GM18526 (cell line): ENCODE results near the gene RAI1.
A peak's percentile ranks its signal among the peaks of the same experiment; 100 is the strongest.

Experiments used
- POLR2A ChIP-seq: IDR thresholded peaks from 3 replicates; pipeline ENCODE4 v1.6.1; 2011; ENCODE audit not compliant: insufficient read length; ENCODE audit errors: extremely low read depth

Gene RAI1

DNA sequence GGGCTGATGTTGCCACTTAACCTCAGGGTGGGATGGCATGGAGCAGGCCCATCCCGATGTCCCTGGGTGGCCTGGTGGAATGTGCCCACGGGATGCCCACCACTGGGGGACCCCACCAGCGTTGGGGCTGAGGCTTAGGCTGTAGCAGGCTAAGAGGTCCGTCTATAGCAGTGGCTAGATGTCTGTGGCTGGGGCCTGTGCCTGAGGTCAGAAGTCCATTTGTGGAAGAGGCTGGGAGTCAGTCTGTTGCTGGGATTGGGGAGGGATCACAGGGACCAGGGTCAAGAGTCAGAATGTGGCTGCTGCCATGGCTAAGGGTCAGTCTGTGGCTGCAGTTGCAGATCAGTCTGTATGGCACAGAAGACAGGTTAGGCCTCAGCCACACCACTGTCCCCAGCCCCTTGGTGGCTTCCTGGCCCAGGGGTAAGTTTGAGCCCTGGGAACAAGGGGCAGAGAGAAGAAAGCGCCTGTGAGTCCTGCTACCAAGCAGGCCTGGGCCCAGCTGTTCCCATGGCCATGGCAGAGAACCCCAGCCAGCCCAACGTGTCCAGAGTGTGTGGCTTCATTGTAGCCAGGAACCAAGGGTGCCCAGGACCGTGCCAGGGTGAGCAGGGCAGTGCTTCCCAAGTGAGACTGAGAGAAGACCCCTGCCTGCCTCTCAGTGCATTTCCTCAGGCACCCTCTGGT, 35.7 kb downstream of the RAI1 start:
- TF ChIP-seq POLR2A: no peak

- TF ChIP-seq POLR2A: no peak
Measured at GRCh38 chr17:17718251-17718650, 37.0 kb downstream of the RAI1 start.

DNA sequence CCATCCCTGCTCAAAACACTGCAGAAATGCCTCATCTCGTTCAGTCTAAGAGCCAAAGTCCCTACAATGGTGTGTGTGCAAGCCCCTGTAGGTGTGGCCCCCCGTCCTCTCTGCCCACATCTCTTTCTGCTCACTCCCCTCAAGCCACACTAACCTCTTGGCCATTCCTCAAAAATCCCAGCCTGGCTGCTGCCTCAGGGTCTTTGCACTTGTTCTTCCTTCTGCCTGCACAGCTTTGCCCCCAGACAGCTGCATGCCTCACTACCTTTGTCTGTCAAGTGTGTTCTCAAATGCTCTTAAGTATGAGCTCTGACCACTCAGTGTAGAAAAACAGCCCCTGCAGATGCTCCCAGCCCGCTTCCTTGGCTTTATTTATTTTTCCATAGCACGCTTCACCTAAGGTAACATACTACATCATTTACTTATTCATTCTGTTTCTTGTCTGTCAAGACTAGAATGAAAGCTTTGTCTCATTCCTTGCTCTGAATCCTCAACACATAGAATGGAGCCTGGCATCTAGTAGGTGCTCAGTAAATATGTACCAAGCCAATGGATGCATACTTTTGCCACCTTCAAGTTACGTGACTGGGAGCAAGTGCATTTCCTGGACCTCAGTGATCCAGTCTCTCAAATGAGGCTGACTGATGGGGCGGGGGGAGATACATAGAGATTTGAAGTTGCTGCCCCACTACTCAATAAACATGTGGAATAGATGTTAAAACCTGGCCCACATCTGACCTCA, 38.1 kb downstream of the RAI1 start:
- TF ChIP-seq POLR2A: no peak

DNA sequence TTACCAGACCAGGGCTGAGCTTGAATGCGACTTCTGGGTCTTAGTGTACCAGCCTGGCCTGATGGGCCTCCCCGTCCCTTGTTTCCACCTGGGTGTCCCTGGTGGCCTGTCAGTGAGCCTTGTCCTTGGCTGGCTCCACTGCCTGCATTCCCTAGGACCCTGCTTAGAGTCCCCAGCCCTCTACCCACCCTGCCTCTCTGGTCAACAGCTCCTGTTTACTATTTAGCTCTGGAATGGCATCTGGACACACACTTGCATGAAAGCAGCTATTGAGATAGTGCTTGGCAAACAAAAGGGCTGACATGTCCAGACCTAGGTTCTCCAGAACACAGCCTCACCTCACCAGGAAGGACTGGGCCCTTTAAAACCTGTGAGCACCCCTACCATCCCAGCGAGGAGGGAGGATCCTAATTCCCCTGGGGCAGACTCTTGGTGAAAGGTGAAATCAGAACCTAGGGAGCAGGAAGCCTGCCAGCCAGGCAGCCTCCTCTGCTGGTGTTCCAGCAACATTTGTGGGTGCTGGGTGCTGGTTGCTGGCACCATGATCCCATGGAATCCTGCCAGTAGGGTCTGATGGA, 38.8 kb downstream of the RAI1 start:
- TF ChIP-seq POLR2A: no peak

- TF ChIP-seq POLR2A: no peak
Measured at GRCh38 chr17:17721140-17721668, 39.9 kb downstream of the RAI1 start.

GRCh38 chr17:17722081-17722905, 41.0 kb downstream of the RAI1 start:
- TF ChIP-seq POLR2A: no peak

DNA sequence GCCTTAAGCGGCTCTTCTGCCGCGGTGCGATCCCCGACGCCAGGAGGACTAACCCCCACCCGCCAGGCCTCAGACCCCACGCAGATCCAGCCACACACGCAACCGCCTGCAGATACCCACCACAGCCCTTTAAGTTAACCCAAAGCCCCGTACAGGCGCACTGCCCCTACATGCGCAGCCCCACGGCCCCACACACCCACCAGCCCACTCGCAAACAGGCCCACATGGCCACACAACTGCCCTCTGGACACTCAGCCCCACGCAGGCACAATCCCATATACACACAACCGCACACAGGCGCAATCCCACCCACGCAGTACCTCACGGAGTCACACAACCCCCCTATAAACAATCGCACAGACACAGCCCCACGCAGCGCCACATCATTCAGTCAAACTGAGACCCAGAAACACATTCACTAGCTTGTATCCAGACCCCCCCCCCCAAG, 41.7 kb downstream of the RAI1 start:
- TF ChIP-seq POLR2A: no peak

GRCh38 chr17:17723354-17724261, 42.4 kb downstream of the RAI1 start:
- TF ChIP-seq POLR2A: no peak

DNA sequence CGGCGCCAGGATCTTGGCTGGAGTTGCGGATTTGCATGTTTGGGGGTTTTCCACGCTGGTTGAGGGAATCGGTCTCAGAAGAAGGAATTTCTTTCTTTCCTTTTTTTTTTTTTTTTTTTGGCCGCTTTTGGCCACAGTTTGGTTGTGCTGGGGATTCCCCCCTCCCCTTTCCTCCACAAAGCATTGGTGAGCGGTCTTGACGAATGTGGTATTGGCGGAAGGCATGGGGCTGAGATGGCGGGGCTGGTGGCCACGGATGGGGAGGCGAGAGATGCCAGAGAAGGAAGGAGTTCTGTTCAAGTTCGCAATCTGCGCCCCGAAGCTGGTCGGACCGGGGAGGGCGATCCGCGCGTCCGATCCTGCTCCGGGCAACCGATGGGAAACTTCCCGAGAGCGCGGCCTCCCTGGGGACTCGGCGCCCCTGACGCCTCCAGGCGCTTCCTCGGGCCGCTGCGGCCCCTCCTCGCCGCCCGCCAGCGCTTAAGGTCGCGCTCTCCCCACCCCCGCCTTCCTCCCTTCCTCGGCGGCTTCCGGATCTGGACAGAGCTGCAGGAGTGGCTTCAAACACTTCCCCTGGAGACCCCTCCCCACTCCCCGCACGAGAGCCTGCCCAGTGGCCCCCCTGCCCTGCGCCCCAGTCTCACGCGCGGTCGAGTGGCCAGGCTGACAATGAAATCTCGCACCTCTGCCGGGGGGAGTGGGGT, 43.2 kb downstream of the RAI1 start:
- TF ChIP-seq POLR2A: peak; percentile 26

GRCh38 chr17:17725011-17725751, 43.9 kb downstream of the RAI1 start:
- TF ChIP-seq POLR2A: no peak

DNA sequence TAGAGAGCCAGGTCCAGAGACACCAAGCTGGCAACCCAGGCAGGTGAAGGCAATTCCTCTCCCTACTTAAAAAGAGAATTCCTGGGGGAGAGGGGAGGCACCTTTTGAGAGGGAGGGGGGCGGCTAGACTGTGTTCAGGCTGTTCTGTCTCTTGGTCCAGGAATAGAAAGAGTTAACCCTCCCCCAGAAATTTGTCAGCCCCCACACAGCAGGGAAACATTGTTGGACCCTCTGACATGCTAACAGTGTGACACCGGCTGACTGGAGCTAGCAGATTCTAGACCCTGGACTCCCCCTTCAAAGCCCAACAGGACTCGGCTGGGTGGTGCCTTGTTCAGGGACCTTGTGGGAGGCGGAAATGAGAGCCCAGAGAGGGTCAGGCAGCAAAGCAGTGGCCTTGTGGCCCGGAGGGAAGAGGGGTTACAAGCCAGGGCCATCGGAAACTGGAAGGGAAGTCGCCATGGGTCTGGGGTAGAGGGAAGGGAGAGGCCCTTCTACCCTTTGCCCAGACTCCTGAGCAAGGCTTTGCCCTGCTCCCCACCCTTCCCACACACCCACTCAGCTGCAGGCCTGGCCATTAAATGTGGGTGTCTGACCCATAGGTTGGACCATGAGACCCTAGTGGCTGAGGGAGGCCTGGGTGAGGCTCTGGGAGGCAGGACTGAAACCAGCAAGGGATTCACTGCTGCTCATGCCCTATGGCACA, 44.6 kb downstream of the RAI1 start:
- no peak for TF ChIP-seq POLR2A

DNA sequence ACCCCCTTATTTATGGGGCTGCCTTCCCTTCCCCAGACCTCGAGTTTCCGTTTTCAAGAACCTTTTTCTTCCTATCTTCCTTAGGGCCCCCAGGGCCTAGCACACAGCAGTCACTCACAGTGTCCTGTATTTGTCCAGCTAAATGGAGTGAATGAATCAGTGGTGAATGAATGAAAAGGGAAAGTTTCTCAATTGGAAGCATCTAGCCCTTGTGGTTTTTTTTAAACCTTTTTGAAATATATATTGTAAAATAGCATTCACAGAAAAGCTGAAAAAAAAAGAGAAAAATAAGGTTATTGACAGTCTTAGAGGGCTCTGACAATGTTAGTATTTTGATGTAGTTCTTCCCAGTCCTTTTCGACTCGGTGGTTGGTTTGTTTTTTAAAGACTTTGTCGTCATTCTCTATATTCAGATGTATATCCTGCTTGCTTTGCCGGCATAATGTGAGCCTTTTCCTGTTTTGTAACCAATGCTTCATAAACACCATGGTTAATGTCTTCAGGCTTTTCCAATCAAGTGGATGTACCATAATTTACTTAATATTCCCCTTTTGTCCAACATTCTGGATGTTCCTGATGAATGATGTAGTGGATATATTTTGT, 45.3 kb downstream of the RAI1 start:
- no peak for TF ChIP-seq POLR2A
